K562 treated with DMSO at 1 percent for 4 hours (cell line): ENCODE measurements around the gene XPNPEP1. TPM values are rescaled to one million over a fixed set of nuclear protein-coding genes. Genes with fewer than 3 reads are reported as not detected.

Source experiments
- total RNA-seq: library from RNA; unstranded; fragments of 300-600 nt; gene quantifications from 2 replicates; pipeline ENCODE4 v1.2.3, GENCODE V29; 2022; ENCODE audit not compliant: insufficient read depth

The XPNPEP1 gene
- 29.3 and 36.4 TPM in 2 replicates for total RNA-seq

DNA sequence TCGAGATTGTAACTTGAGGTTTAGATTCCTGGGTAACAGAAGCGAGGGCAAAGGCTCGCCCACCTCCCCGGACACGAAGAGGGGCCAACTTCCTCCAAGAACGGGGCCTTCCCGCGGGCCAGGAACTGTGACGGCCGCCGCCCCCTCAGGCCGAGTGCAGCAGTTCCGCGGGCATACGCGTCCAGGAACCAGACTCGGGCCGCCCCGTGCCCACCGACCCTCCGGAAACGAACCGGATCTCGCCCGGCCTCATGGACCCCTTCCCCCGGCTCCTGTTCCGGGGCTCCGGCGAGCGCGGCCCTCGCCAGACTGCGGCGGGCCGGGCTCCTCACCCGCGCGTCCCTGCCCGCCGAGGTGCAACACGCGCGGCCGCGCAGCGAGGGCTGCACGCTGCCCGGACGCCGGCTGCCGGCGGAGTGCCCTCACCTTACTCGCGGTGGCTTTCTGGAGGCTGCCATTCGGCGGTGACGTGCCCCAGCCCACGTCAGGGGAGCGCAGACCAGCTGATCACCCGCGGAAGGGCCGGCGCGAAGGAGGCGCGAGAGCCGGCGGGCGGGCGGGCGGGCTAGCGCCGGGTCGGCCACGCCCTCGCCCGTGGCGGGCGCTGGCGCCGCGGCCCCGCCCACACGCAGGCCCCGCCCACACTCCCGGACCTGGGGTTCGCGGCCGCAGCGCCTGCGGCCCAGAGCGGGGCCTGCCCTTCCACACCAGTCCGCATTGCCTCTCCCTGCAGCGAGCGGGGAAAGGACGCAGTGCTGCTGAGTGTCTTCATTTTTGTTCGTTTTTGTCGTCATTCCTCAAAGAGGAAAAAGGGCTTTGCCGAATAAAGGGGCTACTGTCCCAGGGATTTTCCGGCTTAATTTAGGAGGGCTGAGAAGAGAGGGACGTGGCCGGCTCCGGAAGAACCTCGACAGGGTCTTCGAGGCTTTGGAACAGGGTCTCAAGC lies at the start of gene XPNPEP1:
XPNPEP1 (minus strand) TSS at position 536 of the 946 bp plus-strand sequence; CDS start at position 458, 78 bp downstream.

Other genes starting within 250 kb of the XPNPEP1 start
- gene ADD3, start 84.5 kb upstream of the XPNPEP1 start, total RNA-seq: 27.7 and 34.5 TPM in 2 replicates